Measurements from ENCODE around the gene RPL35.

Gene RPL35

GRCh38 chr9:124814164-124814535, 47.6 kb downstream of the RPL35 start:
- no peak for DNase-seq

DNA sequence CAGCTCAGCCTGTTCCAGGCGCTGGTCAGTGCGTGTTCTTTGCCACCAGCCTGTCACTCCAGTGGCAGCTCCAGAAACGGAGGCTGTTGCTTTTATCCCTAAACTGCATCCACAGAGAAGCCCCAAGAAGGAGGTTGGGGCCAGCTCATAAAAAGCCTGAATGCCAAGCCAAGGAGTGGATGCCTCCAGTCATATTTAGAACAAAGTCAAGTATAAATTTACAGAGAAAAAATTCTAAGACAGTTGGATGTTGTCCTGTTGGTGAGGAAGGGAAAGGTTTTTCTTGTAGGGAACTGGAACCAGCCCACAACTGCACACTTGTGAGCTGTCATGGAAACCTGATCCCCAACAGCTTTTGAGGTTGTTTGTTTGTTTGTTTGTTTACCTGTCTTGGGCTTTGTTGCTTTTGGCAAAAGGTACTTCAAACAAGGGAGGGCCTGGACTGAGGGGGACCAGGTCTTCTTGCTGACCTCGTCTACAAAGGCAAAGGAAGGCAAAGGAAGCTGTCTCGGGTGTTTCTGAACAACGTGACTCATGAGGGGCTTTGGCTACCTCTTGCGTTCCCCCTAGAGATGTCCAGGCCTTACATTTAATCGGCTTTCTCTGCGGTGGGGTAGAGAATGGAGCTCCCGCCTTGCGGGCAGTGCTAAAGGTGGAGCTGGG, 48.1 kb downstream of the RPL35 start:
- no peak for DNase-seq

DNA sequence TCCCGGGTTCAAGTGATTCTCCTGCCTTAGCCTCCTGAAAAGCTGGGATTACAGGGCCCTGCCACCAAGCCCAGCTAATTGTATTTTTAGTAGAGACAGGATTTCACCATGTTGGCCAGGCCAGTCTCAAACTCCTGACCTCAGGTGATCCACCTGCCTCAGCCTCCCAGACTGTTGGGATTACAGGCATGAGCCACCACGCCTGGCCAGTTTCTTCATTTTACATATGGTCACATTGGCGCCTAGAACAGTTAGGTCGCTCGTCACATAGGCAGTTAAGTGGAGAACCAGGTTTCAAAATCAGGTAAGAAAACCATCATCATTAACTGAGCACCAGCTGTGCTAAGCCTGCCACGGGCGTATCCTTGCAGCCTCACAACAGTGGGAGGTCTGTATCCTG, 48.7 kb downstream of the RPL35 start:
- peak in 1 of 3 experiments; percentile 11 for DNase-seq

- no peak for DNase-seq
Measured at GRCh38 chr9:124812441-124812876, 49.3 kb downstream of the RPL35 start.

DNA sequence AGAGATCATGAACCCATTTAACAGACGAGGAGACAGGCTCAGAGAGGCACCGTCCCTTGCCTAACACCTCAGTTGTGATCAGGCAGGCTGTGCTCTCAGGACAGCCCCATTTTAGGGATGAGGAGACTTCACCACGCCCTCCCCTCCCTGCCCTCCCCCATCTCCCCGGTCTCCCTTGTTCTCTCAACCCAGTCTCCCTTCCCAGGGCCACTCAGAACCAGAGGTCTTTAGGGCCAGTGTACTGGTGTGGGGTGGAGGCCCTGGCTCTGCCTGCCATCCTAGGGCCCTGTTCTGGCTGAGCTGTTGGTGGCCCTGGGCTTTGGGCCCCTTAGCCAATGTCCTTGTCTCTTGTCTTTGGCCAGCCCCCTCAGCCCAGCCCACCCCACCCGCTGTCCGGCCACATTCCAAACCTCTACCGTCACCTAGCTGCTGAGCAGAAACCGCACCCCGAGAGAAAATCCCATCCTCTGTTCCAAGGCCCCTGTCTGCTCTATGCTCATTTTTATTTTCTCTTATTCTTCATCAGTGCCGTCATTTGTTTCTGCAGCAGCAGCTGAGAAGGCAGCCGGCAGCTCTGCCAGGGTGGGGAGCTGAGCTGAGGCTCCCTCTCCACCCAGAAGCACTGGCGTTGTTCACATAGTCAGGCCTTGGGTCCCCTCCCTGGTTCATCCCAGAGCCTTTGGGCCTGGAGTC, 50.9 kb downstream of the RPL35 start:
- no peak for DNase-seq

GRCh38 chr9:124809741-124810500, 51.8 kb downstream of the RPL35 start:
- DNase-seq = no peak

- no peak for DNase-seq
Measured at GRCh38 chr9:124809211-124809610, 52.5 kb downstream of the RPL35 start.

DNA sequence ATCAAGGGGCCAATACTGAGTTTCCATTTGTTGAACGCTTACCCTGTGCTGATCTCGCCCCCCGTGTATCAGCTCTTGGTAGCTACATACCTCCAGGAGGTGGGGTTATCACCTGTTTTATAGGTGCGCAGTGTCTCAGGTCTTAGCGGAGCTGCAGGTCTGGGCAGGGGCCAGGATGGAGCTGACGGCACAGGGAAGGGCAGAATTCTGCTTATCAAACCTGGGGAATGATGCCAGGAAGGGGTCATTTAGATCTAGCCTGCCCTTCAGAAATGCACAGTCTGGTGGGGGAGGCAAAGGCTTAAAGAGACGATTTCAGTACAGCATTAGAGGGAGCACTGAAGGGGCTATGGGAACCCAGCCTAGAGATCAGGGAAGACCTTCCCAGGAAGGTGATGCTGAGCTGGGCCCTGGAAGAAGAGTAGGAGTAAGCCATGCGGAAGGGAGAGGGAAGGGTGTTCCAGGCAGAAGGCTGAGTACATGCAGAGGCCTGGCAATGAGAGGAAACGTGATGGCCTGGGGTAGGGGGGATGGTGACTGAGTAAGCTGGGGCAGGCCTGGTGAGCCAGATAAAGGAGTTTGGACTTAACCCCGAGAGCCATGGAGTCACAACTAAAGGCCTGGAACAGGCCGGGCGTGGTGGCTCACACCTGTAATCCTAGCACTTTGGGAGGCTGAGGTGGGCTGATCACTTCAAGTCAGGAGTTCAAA, 53.4 kb downstream of the RPL35 start:
- no peak for DNase-seq

All from NCI-H1417 (cell line).